T-helper 22 cell (primary cell): ENCODE measurements around the gene FBXL22.
"Not testable (repeated sequence)": the region's sequence is repeated elsewhere in the genome, so short reads cannot be mapped to it uniquely, and the experiment has no call there.

Source experiments
- DNase-seq: peaks from one replicate; pipeline ENCODE4 v3.0.0-alpha.2; 2020; ENCODE audit warnings: low read depth

Gene FBXL22

DNA sequence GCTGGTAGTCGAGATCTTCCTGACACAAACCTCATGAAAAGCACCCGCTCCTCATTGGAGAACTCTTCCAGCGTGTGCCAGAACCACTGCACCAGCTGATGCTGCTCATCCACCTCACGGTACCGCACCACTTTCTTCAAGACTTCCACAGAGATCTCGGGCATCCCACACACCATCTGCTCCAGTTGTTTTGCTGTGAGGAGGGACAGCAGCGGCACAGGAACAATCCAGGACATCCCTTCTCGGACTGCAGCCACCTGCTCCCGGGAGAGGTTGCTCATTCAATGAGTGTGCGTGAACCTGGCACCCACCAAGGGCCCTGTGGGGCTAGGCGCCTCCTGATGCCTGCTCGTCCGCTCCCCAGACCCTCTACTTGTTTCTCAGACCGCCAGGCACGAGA lies 15.1 kb downstream of the FBXL22 start:
- DNase-seq = no peak

DNA sequence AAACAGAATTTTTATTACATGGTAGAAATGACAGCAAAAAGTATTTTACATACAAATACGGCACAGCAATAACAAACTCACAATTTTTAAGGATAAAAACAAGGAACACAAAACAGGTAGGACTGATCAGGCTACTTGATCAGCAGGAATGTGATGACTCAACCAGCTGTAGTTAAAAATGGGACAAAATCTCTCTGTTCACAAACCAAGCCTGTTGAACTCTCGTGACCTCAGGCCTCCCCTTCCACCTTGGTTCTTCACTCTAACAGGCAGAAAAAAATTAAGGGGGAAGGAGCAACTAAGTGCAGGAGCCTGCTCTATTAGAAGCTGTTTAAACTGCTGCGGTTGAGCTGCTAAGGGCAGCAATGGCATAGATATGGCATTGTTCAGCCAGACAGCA lies 18.7 kb downstream of the FBXL22 start:
- DNase-seq = no peak

GRCh38 chr15:63617147-63617546 lies 20.0 kb downstream of the FBXL22 start:
- DNase-seq = not testable (repeated sequence)

GRCh38 chr15:63617627-63618026 lies 20.4 kb downstream of the FBXL22 start:
- DNase-seq = not testable (repeated sequence)

DNA sequence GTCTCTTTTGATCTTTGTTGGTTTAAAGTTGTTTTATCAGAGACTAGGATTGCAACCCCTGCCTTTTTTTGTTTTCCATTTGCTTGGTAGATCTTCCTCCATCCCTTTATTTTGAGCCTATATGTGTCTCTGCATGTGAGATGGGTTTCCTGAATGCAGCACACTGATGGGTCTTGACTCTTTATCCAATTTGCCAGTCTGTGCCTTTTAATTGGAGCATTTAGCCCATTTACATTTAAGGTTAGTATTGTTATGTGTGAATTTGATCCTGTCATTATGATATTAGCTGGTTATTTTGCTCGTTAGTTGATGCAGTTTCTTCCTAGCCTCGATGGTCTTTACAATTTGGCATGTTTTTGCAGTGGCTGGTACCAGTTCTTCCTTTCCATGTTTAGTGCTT lies 23.6 kb downstream of the FBXL22 start:
- DNase-seq = not testable (repeated sequence)

- DNase-seq = no peak
Measured at GRCh38 chr15:63623232-63623969, 26.2 kb downstream of the FBXL22 start.

GRCh38 chr15:63626955-63627354 lies 29.8 kb downstream of the FBXL22 start:
- no peak for DNase-seq

- no peak for DNase-seq
Measured at GRCh38 chr15:63628123-63628822, 31.1 kb downstream of the FBXL22 start.

GRCh38 chr15:63630036-63630751 lies 33.0 kb downstream of the FBXL22 start:
- DNase-seq = no peak

- no peak for DNase-seq
Measured at GRCh38 chr15:63633312-63633711, 36.1 kb downstream of the FBXL22 start.

DNA sequence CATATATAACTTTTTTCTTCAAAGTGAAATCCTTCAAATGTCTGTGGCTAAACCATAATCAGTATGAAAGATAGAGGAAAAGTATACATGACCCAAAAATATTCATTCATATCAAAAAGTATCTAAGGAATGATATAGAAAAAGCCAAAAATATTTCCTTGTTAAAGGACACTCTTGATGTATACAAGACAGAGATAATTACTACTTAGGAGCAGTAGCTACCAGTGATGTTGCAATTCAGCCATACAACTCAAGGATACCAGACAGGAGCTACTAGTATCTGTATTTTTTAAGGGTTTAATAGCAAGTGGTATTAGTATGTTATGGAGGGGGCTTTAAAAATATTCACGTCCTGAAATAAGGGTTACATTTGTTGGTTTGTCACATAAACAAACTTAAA lies 37.0 kb downstream of the FBXL22 start:
- DNase-seq = no peak

- DNase-seq = no peak
Measured at GRCh38 chr15:63636518-63637061, 39.4 kb downstream of the FBXL22 start.

GRCh38 chr15:63638839-63639238 lies 41.7 kb downstream of the FBXL22 start:
- no peak for DNase-seq

DNA sequence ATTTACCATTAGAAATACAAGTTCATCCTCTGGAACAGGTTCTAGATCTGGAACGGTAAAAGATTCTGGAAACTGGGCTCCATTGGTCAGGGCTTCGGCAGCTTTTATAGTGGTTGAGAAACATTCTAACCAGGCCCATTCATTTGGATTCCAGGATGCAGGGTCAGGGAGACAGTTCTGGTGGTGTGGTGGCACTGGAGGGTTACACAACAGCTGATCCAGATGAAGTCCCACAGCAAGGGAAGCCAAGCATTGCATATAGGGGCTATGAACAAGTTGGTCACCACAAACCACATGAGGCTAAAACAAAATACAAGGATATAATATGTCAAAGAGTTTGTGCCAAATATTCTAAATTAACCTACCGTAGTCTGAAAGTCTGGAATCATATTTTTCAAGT lies 43.0 kb downstream of the FBXL22 start:
- no peak for DNase-seq
